GM20000 (cell line): ENCODE measurements around the gene INPP5A.
"Not testable (repeated sequence)": the region's sequence is repeated elsewhere in the genome, so short reads cannot be mapped to it uniquely, and the experiment has no call there.

Source experiments
- DNase-seq: peaks from one replicate; pipeline ENCODE4 v3.0.0; 2012; ENCODE audit warnings: low spot score
- CTCF ChIP-seq: IDR thresholded peaks from 2 replicates; pipeline ENCODE4 v1.5.1; 2012; ENCODE audit warnings: mild to moderate bottlenecking, control low read depth; ENCODE audit errors: extremely low read depth, missing control alignments

INPP5A gene

GRCh38 chr10:132670546-132671227 lies 133.1 kb downstream of the INPP5A start:
- TF ChIP-seq CTCF, result no peak
- DNase-seq, result no peak

GRCh38 chr10:132671228-132672154 lies 133.9 kb downstream of the INPP5A start:
- no peak for TF ChIP-seq CTCF
- no peak for DNase-seq

- not testable (repeated sequence) for DNase-seq
Observed at GRCh38 chr10:132673746-132674145, 136.2 kb downstream of the INPP5A start.

- no peak for DNase-seq
- no peak for TF ChIP-seq CTCF
Observed at GRCh38 chr10:132674311-132674710, 136.7 kb downstream of the INPP5A start.

GRCh38 chr10:132675031-132675740 lies 137.6 kb downstream of the INPP5A start:
- no peak for TF ChIP-seq CTCF
- no peak for DNase-seq

GRCh38 chr10:132676193-132676891 lies 138.8 kb downstream of the INPP5A start:
- TF ChIP-seq CTCF, result no peak
- DNase-seq, result no peak

GRCh38 chr10:132677096-132677472 lies 139.5 kb downstream of the INPP5A start:
- no peak for TF ChIP-seq CTCF

More at GRCh38 chr10:132677096-132677472, 139.5 kb downstream of the INPP5A start:
- DNase-seq, result no peak
